Urothelium cell line (cell line): ENCODE results near the gene TTC7B.

Experiments used
- DNase-seq: peaks from one replicate; pipeline ENCODE4 v3.0.0; 2011; ENCODE audit warnings: low spot score, mixed read lengths
- FAIRE-seq: peaks from 2 replicates; lab custom pipeline; 2011; peaks lifted over from hg19 to GRCh38; lab: Jason Lieb, UNC

Gene TTC7B

GRCh38 chr14:90678846-90679362, 137.3 kb downstream of the TTC7B start:
- DNase-seq, result no peak
- no peak for FAIRE-seq

GRCh38 chr14:90678420-90678819, 137.8 kb downstream of the TTC7B start:
- DNase-seq (no peak), FAIRE-seq (no peak)

GRCh38 chr14:90677484-90678050, 138.7 kb downstream of the TTC7B start:
- no peak for DNase-seq
- FAIRE-seq, result no peak

GRCh38 chr14:90676912-90677311, 139.3 kb downstream of the TTC7B start:
- no peak for DNase-seq
- no peak for FAIRE-seq

GRCh38 chr14:90676356-90676755, 139.9 kb downstream of the TTC7B start:
- FAIRE-seq (no peak), DNase-seq (no peak)

- FAIRE-seq (no peak), DNase-seq (no peak)
These were observed 140.8 kb downstream of the TTC7B start for GRCh38 chr14:90675399-90675798.

GRCh38 chr14:90674716-90675115, 141.5 kb downstream of the TTC7B start:
- DNase-seq, result no peak
- FAIRE-seq, result no peak

- no peak for DNase-seq
- FAIRE-seq, result no peak
These were observed 142.1 kb downstream of the TTC7B start for GRCh38 chr14:90674043-90674670.

- DNase-seq, result no peak
- FAIRE-seq, result no peak
These were observed 144.6 kb downstream of the TTC7B start for GRCh38 chr14:90671382-90672234.

GRCh38 chr14:90669731-90670130, 146.5 kb downstream of the TTC7B start:
- FAIRE-seq, result no peak

GRCh38 chr14:90666571-90666970, 149.7 kb downstream of the TTC7B start:
- DNase-seq (no peak), FAIRE-seq (no peak)

More at GRCh38 chr14:90669731-90670130, 146.5 kb downstream of the TTC7B start:
- DNase-seq, result no peak

GRCh38 chr14:90665321-90666000, 150.8 kb downstream of the TTC7B start:
- no peak for DNase-seq
- no peak for FAIRE-seq

GRCh38 chr14:90664911-90665310, 151.3 kb downstream of the TTC7B start:
- FAIRE-seq, result no peak

GRCh38 chr14:90663680-90664079, 152.6 kb downstream of the TTC7B start:
- DNase-seq, result no peak
- FAIRE-seq, result no peak

More at GRCh38 chr14:90664911-90665310, 151.3 kb downstream of the TTC7B start:
- no peak for DNase-seq

GRCh38 chr14:90663140-90663539, 153.1 kb downstream of the TTC7B start:
- no peak for FAIRE-seq
- no peak for DNase-seq

GRCh38 chr14:90661866-90662265, 154.4 kb downstream of the TTC7B start:
- no peak for FAIRE-seq

GRCh38 chr14:90660865-90661570, 155.2 kb downstream of the TTC7B start:
- DNase-seq, result no peak
- FAIRE-seq, result no peak

More at GRCh38 chr14:90661866-90662265, 154.4 kb downstream of the TTC7B start:
- no peak for DNase-seq

GRCh38 chr14:90659156-90659555, 157.1 kb downstream of the TTC7B start:
- FAIRE-seq (no peak), DNase-seq (no peak)

- FAIRE-seq (no peak), DNase-seq (no peak)
These were observed 157.7 kb downstream of the TTC7B start for GRCh38 chr14:90658541-90658967.

GRCh38 chr14:90656973-90657372, 159.3 kb downstream of the TTC7B start:
- no peak for FAIRE-seq

More at GRCh38 chr14:90656973-90657372, 159.3 kb downstream of the TTC7B start:
- no peak for DNase-seq
